WERI-Rb-1 (cell line): ENCODE data around the gene EPHA4.

Experiments used
- DNase-seq: peaks from one replicate; pipeline ENCODE4 v3.0.0-alpha.2; 2020
- H3K27ac ChIP-seq: fragments of 250-450 bp; sonication (Bioruptor Pico); 2 replicates; pipeline ENCODE4 v1.5.1; 2020; ENCODE audit warnings: mild to moderate bottlenecking, moderate library complexity
- H3K27me3 ChIP-seq: fragments of 250-450 bp; sonication (Bioruptor Pico); 2 replicates; pipeline ENCODE4 v1.5.1; 2021; ENCODE audit warnings: mild to moderate bottlenecking, low read depth, moderate library complexity; ENCODE audit not compliant: insufficient read depth, severe bottlenecking
- H3K36me3 ChIP-seq: fragments of 250-450 bp; sonication (Bioruptor Pico); 2 replicates; pipeline ENCODE4 v1.5.1; 2020; ENCODE audit warnings: mild to moderate bottlenecking, moderate library complexity
- H3K4me3 ChIP-seq: 2 replicates; pipeline ENCODE4 v1.5.1; 2011; ENCODE audit warnings: low read depth, mild to moderate bottlenecking, control low read depth, low read length
- H3K9me3 ChIP-seq: fragments of 250-450 bp; sonication (Bioruptor Pico); 2 replicates; pipeline ENCODE4 v1.5.1; 2021; ENCODE audit warnings: mild to moderate bottlenecking, moderate library complexity; ENCODE audit not compliant: severe bottlenecking
- CTCF ChIP-seq: IDR thresholded peaks from 2 replicates; pipeline ENCODE4 v1.5.1; 2011; ENCODE audit warnings: low read depth, mild to moderate bottlenecking, control low read depth, inconsistent platforms, low read length

EPHA4 gene

GRCh38 chr2:221473451-221473850, 98.7 kb downstream of the EPHA4 start:
- Histone ChIP-seq H3K27ac (no peak overlapping the region), H3K9me3 (no peaks in the 10 kb centered on the region), H3K27me3 (no peaks in the 10 kb centered on the region), H3K36me3 (no peaks in the 10 kb centered on the region), H3K4me3 (no peak overlapping the region)
- TF ChIP-seq CTCF = no peak
- DNase-seq = no peak

GRCh38 chr2:221468317-221468716, 103.8 kb downstream of the EPHA4 start:
- Histone ChIP-seq H3K27me3 (no peaks in the 10 kb centered on the region), H3K36me3 (no peaks in the 10 kb centered on the region), H3K27ac (no peak overlapping the region), H3K9me3 (no peaks in the 10 kb centered on the region), H3K4me3 (no peak overlapping the region)
- DNase-seq = no peak
- no peak for TF ChIP-seq CTCF

GRCh38 chr2:221467610-221468009, 104.5 kb downstream of the EPHA4 start:
- Histone ChIP-seq H3K9me3 (no peaks in the 10 kb centered on the region), H3K36me3 (no peaks in the 10 kb centered on the region), H3K27ac (no peak overlapping the region), H3K27me3 (no peaks in the 10 kb centered on the region), H3K4me3 (no peak overlapping the region)
- TF ChIP-seq CTCF = no peak
- no peak for DNase-seq

GRCh38 chr2:221466744-221467143, 105.4 kb downstream of the EPHA4 start:
- no peak for DNase-seq
- no peaks in the 10 kb centered on the region for H3K36me3 ChIP-seq
- no peak overlapping the region for H3K4me3 ChIP-seq
- no peaks in the 10 kb centered on the region for H3K9me3 ChIP-seq
- no peak for TF ChIP-seq CTCF
- no peaks in the 10 kb centered on the region for H3K27me3 ChIP-seq
- H3K27ac ChIP-seq = no peak overlapping the region

GRCh38 chr2:221465776-221466175, 106.3 kb downstream of the EPHA4 start:
- Histone ChIP-seq H3K36me3 (no peaks in the 10 kb centered on the region), H3K9me3 (no peaks in the 10 kb centered on the region), H3K27ac (no peak overlapping the region), H3K4me3 (no peak overlapping the region), H3K27me3 (no peaks in the 10 kb centered on the region)
- TF ChIP-seq CTCF = no peak
- DNase-seq = no peak

- no peaks in the 10 kb centered on the region for H3K9me3 ChIP-seq
- H3K4me3 ChIP-seq = no peak overlapping the region
- no peak for DNase-seq
- TF ChIP-seq CTCF = no peak
- no peaks in the 10 kb centered on the region for H3K36me3 ChIP-seq
- H3K27me3 ChIP-seq = no peaks in the 10 kb centered on the region
- H3K27ac ChIP-seq = no peak overlapping the region
Observed at GRCh38 chr2:221464971-221465370, 107.1 kb downstream of the EPHA4 start.
